B cell (primary cell): ENCODE measurements around the gene RSL1D1.

Experiments used
- CTCF ChIP-seq: fragments of 200-600 bp; IDR thresholded peaks from one replicate; pipeline ENCODE4 v1.8.0; 2022; ENCODE audit warnings: antibody characterized with exemption, mild to moderate bottlenecking
- EZH2 ChIP-seq: IDR thresholded peaks from 2 replicates; pipeline ENCODE4 v1.6.1; 2012; ENCODE audit warnings: borderline replicate concordance, low read depth, mild to moderate bottlenecking, moderate library complexity, low read length; ENCODE audit not compliant: insufficient read depth, poor library complexity, severe bottlenecking

- TF ChIP-seq EZH2 (no peak), CTCF (no peak)
Measured at GRCh38 chr16:11824362-11824761, 27.0 kb downstream of the RSL1D1 start.
